ENCODE measurements around the gene RTTN. TPM values are rescaled to one million over a fixed set of nuclear protein-coding genes. Genes with fewer than 3 reads are reported as not detected.
"Not testable (repeated sequence)": the region's sequence is repeated elsewhere in the genome, so short reads cannot be mapped to it uniquely, and the experiment has no call there.

The RTTN gene
- total RNA-seq, 8 experiments from 2014 or later, result 6.2 to 43.6 (median 13.7) TPM

DNA sequence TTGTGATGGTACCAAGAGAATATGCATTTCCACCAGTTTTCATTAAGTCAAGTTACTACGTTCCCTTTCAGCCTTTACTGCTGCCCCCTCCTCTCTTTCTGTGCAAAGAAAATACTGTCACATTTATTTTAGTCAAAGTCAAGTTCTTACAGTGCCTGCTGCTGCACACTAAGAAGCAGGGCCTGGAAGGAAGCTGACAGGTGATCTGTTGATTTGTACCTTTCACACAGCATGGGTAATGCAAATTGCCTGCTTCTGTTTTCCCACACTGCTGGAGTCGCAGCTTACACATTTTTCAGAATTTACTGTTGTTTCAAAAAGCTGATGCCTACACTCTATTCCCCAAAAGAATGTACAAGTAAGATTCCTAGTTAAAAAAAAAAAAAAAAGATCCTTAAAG, 209.1 kb downstream of the RTTN start:
- 71 to 100% (median 96%) methylated on average over 1 to 2 of the region's 2 CpGs; no CpG with 5 or more reads in 1 of the 10 experiments for WGBS, 10 experiments
- H3K4me3 ChIP-seq, result no peak overlapping the region
- no peak for ATAC-seq (replicated peaks in 6 of 8)

DNA sequence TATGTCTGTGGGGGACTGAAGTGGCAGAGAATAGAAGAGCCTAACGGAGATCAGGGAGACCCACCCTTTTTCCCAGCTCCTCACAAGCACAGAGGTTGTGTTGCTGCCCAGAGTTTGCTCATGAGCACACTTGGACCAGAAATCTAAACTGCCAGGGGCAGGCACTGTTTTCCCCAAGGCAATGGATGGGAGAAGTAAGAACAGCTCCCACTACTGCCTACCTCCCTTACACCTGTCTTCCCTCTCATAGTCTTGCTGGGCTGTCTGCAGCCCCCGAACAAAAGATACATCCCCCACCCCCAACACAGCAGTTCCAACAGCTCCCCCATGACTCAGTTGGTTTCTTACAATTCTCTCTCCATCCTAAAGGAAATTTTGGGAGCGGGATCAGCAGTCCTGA, 209.7 kb downstream of the RTTN start:
- 83 to 100% (median 100%) methylated on average over 1 of the region's 3 CpGs; no CpG with 5 or more reads in 5 of the 10 experiments for WGBS, 10 experiments
- H3K4me1 ChIP-seq (replicated peaks in 1 of 2), result no peaks in the 10 kb centered on the region
- in situ Hi-C loops (cut with MboI; ENCODE audit: low pct_unique_long_range_greater_than_20kb in 2 of 9, low sequenced_read_pairs in 9 of 9, unreplicated experiment in 9 of 9), result no loop called here
- no peak for ATAC-seq (replicated peaks in 6 of 8)
- H3K4me3 ChIP-seq, result no peak overlapping the region
- no peak overlapping the region for H3K27ac ChIP-seq

More for the DNA sequence above, 209.1 kb downstream of the RTTN start:
- Histone ChIP-seq H3K4me1 (replicated peaks in 1 of 2) (no peaks in the 10 kb centered on the region), H3K27ac (no peak overlapping the region)
- in situ Hi-C loops (cut with MboI; ENCODE audit: low pct_unique_long_range_greater_than_20kb in 2 of 9, low sequenced_read_pairs in 9 of 9, unreplicated experiment in 9 of 9), result no loop called here

DNA sequence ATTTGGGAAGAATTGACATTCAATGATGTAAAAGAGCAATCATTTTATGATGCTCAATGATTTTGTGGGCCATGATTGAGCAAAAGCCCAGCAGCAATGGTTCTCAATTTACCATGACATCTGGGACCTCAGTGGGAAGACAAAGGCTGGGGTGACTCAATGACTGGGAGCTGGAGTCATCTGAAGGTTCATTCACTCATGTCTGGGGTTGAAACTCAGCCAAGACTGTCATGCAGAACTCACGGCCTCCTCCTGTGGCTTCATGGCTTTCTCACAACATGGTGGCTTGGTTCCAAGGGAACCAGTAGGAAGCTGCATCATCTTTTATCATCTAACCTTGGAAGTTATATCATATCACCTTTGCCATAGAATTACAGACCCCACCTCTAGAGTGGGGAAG, 212.7 kb downstream of the RTTN start:
- 0 to 86% (median 71%) methylated on average over 1 of the region's 1 CpG; no CpG with 5 or more reads in 5 of the 10 experiments for WGBS, 10 experiments
- in situ Hi-C loops (cut with MboI; ENCODE audit: low pct_unique_long_range_greater_than_20kb in 2 of 9, low sequenced_read_pairs in 9 of 9, unreplicated experiment in 9 of 9), result no loop called here
- no peak for ATAC-seq (replicated peaks in 6 of 8)

GRCh38 chr18:69987870-69988269, 217.6 kb downstream of the RTTN start:
- WGBS, 10 experiments, result 92 to 100% (median 100%) methylated on average over 1 of the region's 1 CpG; no CpG with 5 or more reads in 2 of the 10 experiments
- ATAC-seq (replicated peaks in 6 of 8), result no peak
- H3K4me1 ChIP-seq (replicated peaks in 1 of 2), result no peaks in the 10 kb centered on the region
- in situ Hi-C loops (cut with MboI; ENCODE audit: low pct_unique_long_range_greater_than_20kb in 2 of 9, low sequenced_read_pairs in 9 of 9, unreplicated experiment in 9 of 9), result no loop called here
- H3K27ac ChIP-seq, result no peak overlapping the region
- no peak overlapping the region for H3K4me3 ChIP-seq

More for the DNA sequence above, 212.7 kb downstream of the RTTN start:
- no peaks in the 10 kb centered on the region for H3K4me1 ChIP-seq (replicated peaks in 1 of 2)
- H3K4me3 ChIP-seq, result no peak overlapping the region
- no peak overlapping the region for H3K27ac ChIP-seq

DNA sequence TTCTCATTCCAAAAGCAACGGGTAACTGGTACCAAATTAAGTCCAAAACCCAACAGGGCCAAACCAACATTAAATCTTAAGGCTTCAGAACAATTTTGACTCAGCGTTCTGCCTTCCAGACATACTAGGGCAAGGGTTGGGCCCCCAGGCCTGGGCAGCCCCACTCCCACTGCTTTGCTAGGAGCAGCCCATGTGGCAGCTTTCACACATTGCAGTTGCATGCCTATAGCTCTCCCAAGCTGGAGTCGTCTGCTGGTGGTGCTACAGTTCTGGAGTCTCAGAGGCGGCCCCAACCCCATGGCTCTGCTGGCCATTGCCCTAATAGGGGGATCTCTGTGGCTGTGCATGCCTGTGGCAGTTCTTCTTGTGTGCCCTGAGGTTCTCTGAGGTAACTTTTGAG, 220.2 kb downstream of the RTTN start:
- Histone ChIP-seq H3K4me3 (no peak overlapping the region), H3K27ac (no peak overlapping the region), H3K4me1 (replicated peaks in 1 of 2) (no peaks in the 10 kb centered on the region)
- 74 to 100% (median 100%) methylated on average over 1 to 3 of the region's 4 CpGs; no CpG with 5 or more reads in 5 of the 10 experiments for WGBS, 10 experiments
- in situ Hi-C loops (cut with MboI; ENCODE audit: low pct_unique_long_range_greater_than_20kb in 2 of 9, low sequenced_read_pairs in 9 of 9, unreplicated experiment in 9 of 9), result no loop called here
- ATAC-seq (replicated peaks in 6 of 8), result no peak

GRCh38 chr18:69982417-69982816, 223.1 kb downstream of the RTTN start:
- in situ Hi-C loops (cut with MboI; ENCODE audit: low pct_unique_long_range_greater_than_20kb in 2 of 9, low sequenced_read_pairs in 9 of 9, unreplicated experiment in 9 of 9), result no loop called here
- 40 to 100% (median 84%) methylated on average over 1 to 4 of the region's 4 CpGs; no CpG with 5 or more reads in 2 of the 10 experiments for WGBS, 10 experiments
- Histone ChIP-seq H3K27ac (no peak overlapping the region), H3K4me3 (no peak overlapping the region), H3K4me1 (replicated peaks in 1 of 2) (no peaks in the 10 kb centered on the region)
- no peak for ATAC-seq (replicated peaks in 6 of 8)

DNA sequence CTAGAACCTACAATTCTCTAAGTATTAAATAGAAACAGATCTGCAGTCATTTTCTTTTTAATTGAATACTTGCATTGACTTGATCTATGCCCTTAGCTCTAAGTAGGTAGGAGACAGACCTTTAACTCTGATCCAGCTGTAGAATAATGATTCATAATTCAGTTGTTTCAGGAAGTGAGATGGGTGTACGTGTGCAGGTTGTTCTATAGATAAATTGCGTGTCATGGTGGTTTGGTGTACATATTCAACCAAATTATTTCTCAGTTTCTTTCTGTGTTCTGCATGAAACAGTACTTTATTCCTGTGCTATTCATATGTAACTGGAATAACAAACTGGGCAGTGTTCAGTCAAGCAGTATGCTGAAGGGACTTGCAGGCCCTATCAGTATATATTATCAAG, 223.5 kb downstream of the RTTN start:
- in situ Hi-C loops (cut with MboI; ENCODE audit: low pct_unique_long_range_greater_than_20kb in 2 of 9, low sequenced_read_pairs in 9 of 9, unreplicated experiment in 9 of 9), result no loop called here
- WGBS, 10 experiments, result 40 to 100% (median 93%) methylated on average over 1 to 2 of the region's 2 CpGs; no CpG with 5 or more reads in 3 of the 10 experiments
- H3K4me1 ChIP-seq (replicated peaks in 1 of 2), result no peaks in the 10 kb centered on the region
- no peak overlapping the region for H3K4me3 ChIP-seq
- ATAC-seq (replicated peaks in 6 of 8), result no peak
- H3K27ac ChIP-seq, result no peak overlapping the region

- ATAC-seq (replicated peaks in 6 of 8), result no peak
- in situ Hi-C loops (cut with MboI; ENCODE audit: low pct_unique_long_range_greater_than_20kb in 2 of 9, low sequenced_read_pairs in 9 of 9, unreplicated experiment in 9 of 9), result no loop called here
- WGBS, 10 experiments, result 77 to 100% (median 91%) methylated on average over 1 to 3 of the region's 3 CpGs
- H3K4me3 ChIP-seq, result no peak overlapping the region
- H3K4me1 ChIP-seq (replicated peaks in 1 of 2), result no peaks in the 10 kb centered on the region
- H3K27ac ChIP-seq, result no peak overlapping the region
Observed at GRCh38 chr18:69980982-69981804, 224.3 kb downstream of the RTTN start.

- WGBS, 10 experiments, result 83 to 100% (median 95%) methylated on average over 1 to 4 of the region's 4 CpGs; no CpG with 5 or more reads in 1 of the 10 experiments
- in situ Hi-C loops (cut with MboI; ENCODE audit: low pct_unique_long_range_greater_than_20kb in 2 of 9, low sequenced_read_pairs in 9 of 9, unreplicated experiment in 9 of 9), result no loop called here
- no peaks in the 10 kb centered on the region for H3K4me1 ChIP-seq (replicated peaks in 1 of 2)
- H3K27ac ChIP-seq, result no peak overlapping the region
- ATAC-seq (replicated peaks in 6 of 8), result no peak
- H3K4me3 ChIP-seq, result no peak overlapping the region
Observed at GRCh38 chr18:69980509-69980908, 225.0 kb downstream of the RTTN start.

DNA sequence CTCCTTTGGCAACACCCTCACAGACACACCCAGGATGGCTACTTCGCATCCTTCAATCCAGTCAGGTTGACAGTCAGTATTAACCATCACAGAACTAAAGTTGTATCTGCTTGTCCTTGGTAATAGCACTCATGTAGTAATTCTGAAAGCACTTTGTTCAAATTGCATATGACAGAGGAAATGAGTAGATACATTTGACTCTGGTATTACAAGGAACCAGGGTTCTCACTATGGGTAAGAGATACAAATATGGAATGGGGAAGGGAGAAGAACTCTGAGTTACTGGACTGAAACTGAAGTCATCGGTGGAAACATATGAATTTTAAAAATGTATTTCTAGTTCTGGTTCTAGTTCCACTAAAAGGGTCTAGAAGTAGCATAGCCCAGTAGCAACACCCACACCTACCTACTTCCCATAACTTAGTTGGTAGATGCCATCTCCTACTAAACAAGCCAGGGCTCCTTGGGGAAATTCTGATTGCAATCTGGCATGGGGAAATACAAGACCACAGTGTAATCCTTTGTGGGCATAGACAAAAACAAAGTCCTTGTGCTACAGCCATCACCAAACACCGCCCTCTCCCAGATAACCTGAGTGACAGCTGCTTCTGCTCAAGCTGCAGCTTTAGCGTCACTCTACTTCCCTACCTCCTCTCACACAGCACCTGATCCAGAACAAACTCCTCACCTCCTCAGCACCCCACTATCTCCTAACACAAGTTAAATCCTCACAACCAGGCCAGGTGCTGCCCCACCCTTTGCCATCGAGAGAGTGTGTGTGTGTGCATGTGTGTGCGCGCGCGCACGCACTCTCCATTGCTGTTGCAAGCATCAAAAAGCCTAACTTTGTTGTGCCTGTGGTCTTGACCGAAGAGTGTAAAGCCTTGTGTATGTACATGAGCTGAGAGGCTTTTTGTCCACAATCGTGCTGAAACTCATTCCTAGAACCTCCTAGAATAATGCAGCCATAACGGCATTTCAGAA, 226.5 kb downstream of the RTTN start:
- 42 to 92% (median 77%) methylated on average over 2 to 11 of the region's 13 CpGs; no CpG with 5 or more reads in 1 of the 10 experiments for WGBS, 10 experiments
- Histone ChIP-seq H3K27ac (no peak overlapping the region), H3K4me1 (replicated peaks in 1 of 2) (no peaks in the 10 kb centered on the region), H3K4me3 (no peak overlapping the region)
- no peak for ATAC-seq (replicated peaks in 6 of 8)
- in situ Hi-C loops (cut with MboI; ENCODE audit: low pct_unique_long_range_greater_than_20kb in 2 of 9, low sequenced_read_pairs in 9 of 9, unreplicated experiment in 9 of 9), result no loop called here

DNA sequence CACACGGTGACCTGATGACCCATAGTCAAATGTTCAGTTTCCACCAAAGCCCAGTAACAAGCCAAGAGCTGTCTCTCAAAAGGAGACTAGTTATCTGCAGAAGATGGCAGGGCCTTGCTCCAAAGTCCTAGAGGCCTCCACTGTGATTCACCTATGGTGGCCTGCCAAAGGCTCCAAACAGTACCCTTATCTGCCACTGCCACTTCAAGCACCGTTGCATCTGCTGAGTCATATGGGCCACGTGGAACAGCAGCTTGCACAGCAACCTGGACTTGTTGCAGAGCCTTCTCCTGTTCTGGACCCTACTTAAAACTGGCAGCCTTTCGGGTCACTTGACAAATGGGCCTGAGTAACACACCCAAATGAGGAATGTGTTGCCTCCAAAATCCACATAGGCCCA, 230.2 kb downstream of the RTTN start:
- in situ Hi-C loops (cut with MboI; ENCODE audit: low pct_unique_long_range_greater_than_20kb in 2 of 9, low sequenced_read_pairs in 9 of 9, unreplicated experiment in 9 of 9); H3K4me3 ChIP-seq; H3K27ac ChIP-seq; ATAC-seq (replicated peaks in 6 of 8); H3K4me1 ChIP-seq (replicated peaks in 1 of 2): not testable (repeated sequence)
- WGBS, 10 experiments, result 80 to 100% (median 100%) methylated on average over 1 to 4 of the region's 4 CpGs; no CpG with 5 or more reads in 4 of the 10 experiments

GRCh38 chr18:69974365-69974764, 231.1 kb downstream of the RTTN start:
- ATAC-seq (replicated peaks in 6 of 8), result no peak
- Histone ChIP-seq H3K4me3 (no peak overlapping the region), H3K27ac (no peak overlapping the region), H3K4me1 (replicated peaks in 1 of 2) (no peaks in the 10 kb centered on the region)
- in situ Hi-C loops (cut with MboI; ENCODE audit: low pct_unique_long_range_greater_than_20kb in 2 of 9, low sequenced_read_pairs in 9 of 9, unreplicated experiment in 9 of 9), result no loop called here
- WGBS, 10 experiments, result 89 to 100% (median 100%) methylated on average over 1 of the region's 1 CpG; no CpG with 5 or more reads in 4 of the 10 experiments

DNA sequence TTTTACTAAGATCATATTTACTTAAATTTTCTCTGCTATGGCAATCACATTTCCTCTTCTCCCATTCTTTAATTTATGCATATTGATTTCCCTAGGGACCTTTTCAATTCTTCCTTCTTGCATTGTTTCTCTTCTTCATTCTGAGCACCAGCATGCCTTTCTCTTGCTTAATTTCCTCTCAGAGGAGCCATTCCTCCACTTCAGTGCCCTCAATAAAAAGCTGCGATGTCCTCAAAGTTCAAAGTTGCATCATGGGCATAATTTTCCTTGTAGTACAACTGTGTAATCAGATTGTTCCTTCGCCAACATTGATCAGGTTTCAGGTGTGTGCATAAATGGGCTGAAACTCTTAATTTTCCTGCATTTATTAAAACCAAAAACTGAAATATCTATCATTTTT, 236.0 kb downstream of the RTTN start:
- in situ Hi-C loops (cut with MboI; ENCODE audit: low pct_unique_long_range_greater_than_20kb in 2 of 9, low sequenced_read_pairs in 9 of 9, unreplicated experiment in 9 of 9), result no loop called here
- 83 to 100% (median 95%) methylated on average over 1 to 2 of the region's 2 CpGs; no CpG with 5 or more reads in 1 of the 10 experiments for WGBS, 10 experiments

More for the DNA sequence above, 236.0 kb downstream of the RTTN start:
- Histone ChIP-seq H3K4me3 (no peak overlapping the region), H3K27ac (no peak overlapping the region), H3K4me1 (replicated peaks in 1 of 2) (no peaks in the 10 kb centered on the region)
- ATAC-seq (replicated peaks in 6 of 8), result no peak
